GM12875 (cell line): ENCODE data around the gene GNPNAT1.
A peak's percentile ranks its signal among the peaks of the same experiment; 100 is the strongest.

Source experiments
- H3K4me3 ChIP-seq: one replicate; pipeline ENCODE4 v1.5.1; 2011; ENCODE audit warnings: low read depth, low read length, control low read depth
- CTCF ChIP-seq: IDR thresholded peaks from 2 replicates; pipeline ENCODE4 v1.5.1; 2011; ENCODE audit warnings: low read depth, mild to moderate bottlenecking, control low read depth, inconsistent platforms, low read length, moderate library complexity, borderline replicate concordance; ENCODE audit not compliant: insufficient read depth

GNPNAT1 gene

DNA sequence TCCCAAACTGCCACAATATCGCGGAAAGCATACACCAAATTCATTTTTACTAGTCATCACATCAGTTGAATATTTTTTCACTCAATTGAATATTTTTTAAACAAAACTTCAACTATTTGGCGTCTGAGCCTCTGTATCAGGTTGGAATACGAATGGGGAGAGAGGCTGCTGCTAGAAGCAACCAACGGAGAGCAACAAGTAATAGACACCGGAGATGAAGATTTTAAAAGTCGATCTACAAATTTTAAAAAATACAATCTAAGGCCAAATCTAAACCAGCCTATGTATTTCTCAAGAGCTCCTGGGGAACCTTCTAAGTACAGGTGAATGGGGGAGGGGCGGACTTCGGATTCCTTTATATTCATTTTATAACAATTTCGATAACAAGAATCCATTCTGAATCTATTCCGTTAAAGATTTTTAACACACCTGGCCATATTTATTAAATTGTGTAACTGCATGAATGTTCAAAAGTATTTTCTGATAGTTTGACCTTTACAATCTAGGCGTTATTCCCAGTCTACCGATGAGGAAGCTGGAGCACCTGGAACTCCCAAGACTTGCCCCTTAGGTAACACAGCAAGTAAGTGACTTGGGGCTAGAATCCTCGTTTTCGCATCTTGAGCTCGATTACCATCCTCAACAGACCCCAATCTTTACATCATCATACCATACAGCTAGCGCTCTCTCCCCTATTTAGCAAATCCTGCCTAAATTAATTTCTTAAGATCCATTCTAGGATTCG is 1.2 kb downstream of the GNPNAT1 start:
- peak overlapping the region; percentile 83 for H3K4me3 ChIP-seq
- no peak for TF ChIP-seq CTCF

DNA sequence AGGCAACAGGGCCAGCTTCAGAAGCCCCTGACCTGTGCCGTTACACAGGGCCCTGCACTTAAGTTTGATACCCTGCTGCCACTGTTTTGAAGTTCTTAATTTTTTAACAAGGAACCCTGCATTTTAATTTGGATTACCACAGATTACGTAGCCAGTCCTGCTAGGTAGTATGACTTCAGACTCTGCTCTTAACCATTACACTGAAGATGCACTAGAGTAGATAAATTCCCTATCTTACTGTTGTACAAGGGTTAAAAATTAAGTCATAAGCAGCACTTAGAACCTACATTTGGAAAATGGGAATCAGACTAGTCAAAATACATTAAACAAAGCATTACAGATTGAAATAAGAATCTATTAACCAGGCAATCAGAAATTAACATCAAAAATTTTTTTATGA is 2.3 kb downstream of the GNPNAT1 start:
- no peak for TF ChIP-seq CTCF
- no peak overlapping the region for H3K4me3 ChIP-seq

DNA sequence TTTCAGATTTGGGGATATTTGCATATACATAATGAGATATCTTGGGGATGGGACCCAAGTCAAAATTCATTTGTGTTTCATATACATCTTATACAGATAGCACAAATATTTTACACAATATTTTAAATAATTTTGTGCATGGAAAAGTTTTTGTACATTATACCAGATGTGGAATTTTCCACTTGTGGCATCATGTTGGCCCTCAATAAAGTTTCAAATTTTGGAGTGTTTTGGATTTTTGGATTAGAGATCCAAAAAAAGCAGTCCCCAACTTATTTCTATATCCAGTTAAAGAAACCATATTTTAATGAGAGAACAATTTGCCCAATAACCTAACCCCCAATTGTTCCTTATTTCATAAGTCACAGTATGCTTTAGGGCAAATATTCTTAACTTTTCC is 4.5 kb downstream of the GNPNAT1 start:
- TF ChIP-seq CTCF: no peak
- no peak overlapping the region for H3K4me3 ChIP-seq

- no peak overlapping the region for H3K4me3 ChIP-seq
- no peak for TF ChIP-seq CTCF
Measured at GRCh38 chr14:52783206-52783605, 8.2 kb downstream of the GNPNAT1 start.

GRCh38 chr14:52781629-52782028 is 9.8 kb downstream of the GNPNAT1 start:
- no peak for TF ChIP-seq CTCF

DNA sequence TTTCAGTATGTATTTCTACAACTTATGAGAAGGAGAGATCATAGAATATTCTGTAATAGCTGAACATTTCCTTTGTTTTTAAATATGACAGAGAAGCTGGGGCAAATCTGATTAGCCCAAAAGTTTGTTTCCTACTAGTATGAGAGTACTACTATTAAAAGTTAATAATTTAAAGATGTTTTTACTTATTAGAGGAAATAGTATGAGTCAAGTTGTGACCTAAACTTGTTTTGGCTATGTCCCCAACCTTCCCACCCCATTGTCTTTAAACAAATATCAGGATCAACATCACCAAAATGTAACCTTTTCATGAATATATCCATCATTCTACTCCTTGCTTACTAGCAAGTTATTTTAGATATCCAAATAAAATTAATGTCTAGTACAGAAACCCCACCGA is 10.5 kb downstream of the GNPNAT1 start:
- no peak for TF ChIP-seq CTCF

More at GRCh38 chr14:52781629-52782028, 9.8 kb downstream of the GNPNAT1 start:
- no peak overlapping the region for H3K4me3 ChIP-seq

DNA sequence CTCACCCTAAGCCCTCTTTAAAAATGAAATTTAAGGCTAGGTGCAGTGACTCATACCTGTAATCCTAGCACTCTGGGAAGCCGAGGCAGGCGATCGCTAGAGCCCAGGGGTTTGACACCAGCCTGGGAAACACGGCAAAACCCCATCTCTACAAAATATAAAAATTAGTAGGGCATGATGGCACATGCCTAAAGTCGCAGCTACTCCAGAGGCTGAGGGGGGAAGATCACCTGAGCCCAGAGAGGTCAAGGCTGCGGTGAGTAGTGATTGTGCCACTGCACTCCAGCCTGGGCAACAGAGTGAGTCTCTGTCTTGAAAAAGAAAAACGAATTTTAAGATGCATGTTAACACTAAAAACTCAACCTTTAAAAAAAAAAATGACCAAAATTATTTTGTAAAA is 12.7 kb downstream of the GNPNAT1 start:
- no peak overlapping the region for H3K4me3 ChIP-seq
- TF ChIP-seq CTCF: no peak

More for the DNA sequence above, 10.5 kb downstream of the GNPNAT1 start:
- no peak overlapping the region for H3K4me3 ChIP-seq
